K562 (cell line): ENCODE measurements around the gene AGPAT3. TPM values are rescaled to one million over a fixed set of nuclear protein-coding genes. Genes with fewer than 3 reads are reported as not detected.

Experiments
- ATAC-seq: fragments of 200-7000 bp; cut with Tn5 transposase; 3 replicates; pipeline ENCODE4 v1.9.1; 2020; ENCODE audit warnings: moderate library complexity
- BruUV-seq: library from RNA; stranded (reverse); fragments of 400-500 nt; replicated peaks from 2 replicates; lab custom pipeline; 2021; lab: Mats Ljungman, UMichigan
- CTCF ChIA-PET: fragments of 300-600 bp; formaldehyde crosslinking; extraction: SDS; loops from one replicate; lab custom pipeline; 2021; ENCODE audit warnings: low intra/inter-chr PET ratio; lab: Yijun Ruan, JAX
- POLR2A ChIA-PET: fragments of 300-600, 350-650 bp; sonication (Branson Sonifier 250); formaldehyde crosslinking; extraction: SDS; loops from one replicate; lab custom pipeline; 2021; ENCODE audit warnings: antibody characterized with exemption, inconsistent platforms; lab: Yijun Ruan, JAX
- DNase-seq, 4 experiments: peaks; one replicate each; pipeline versions ENCODE4 v3.0.0 to v3.0.0-alpha.2; 2011 to 2018; ENCODE audit warnings: low spot score in 3 of 4, mixed read lengths in 3 of 4; ENCODE audit errors: extremely low read depth in 1 of 4
- FAIRE-seq: peaks from 2 replicates; lab custom pipeline; 2011; peaks lifted over from hg19 to GRCh38; lab: Jason Lieb, UNC
- H2AFZ ChIP-seq: 2 replicates; pipeline ENCODE4 v1.6.0; 2011; ENCODE audit warnings: low read depth, low read length, control low read depth, inconsistent platforms
- H3K27ac ChIP-seq: fragments of 200-600 bp; 3 replicates; pipeline ENCODE4 v1.8.0; 2011; ENCODE audit warnings: low read depth, mild to moderate bottlenecking, control low read depth, inconsistent platforms, low read length, moderate library complexity, mixed read lengths; ENCODE audit errors: extremely low read depth
- H3K27me3 ChIP-seq, 2 experiments: fragments of 300-600 bp in 1 of 2; 2 replicates in 1 of 2; 3 replicates in 1 of 2; pipeline versions ENCODE4 v1.6.0 to v1.8.0; 2011; ENCODE audit warnings: inconsistent platforms in 2 of 2, low read length in 2 of 2, mild to moderate bottlenecking in 1 of 2, mixed read lengths in 1 of 2, moderate library complexity in 1 of 2; ENCODE audit not compliant: control insufficient read depth in 2 of 2, insufficient read depth in 2 of 2
- H3K36me3 ChIP-seq: fragments of 300-600 bp; 3 replicates; pipeline ENCODE4 v1.8.0; 2011; ENCODE audit warnings: mild to moderate bottlenecking, low read length, inconsistent platforms; ENCODE audit not compliant: control insufficient read depth, insufficient read depth
- H3K4me1 ChIP-seq, 2 experiments: fragments of 200-600 bp in 1 of 2; replicated peaks in 1 of 2; 2 replicates in 1 of 2; 3 replicates in 1 of 2; pipeline versions ENCODE4 v1.5.1 to v1.8.0; 2011; ENCODE audit warnings: inconsistent platforms in 2 of 2, low read length in 2 of 2, mild to moderate bottlenecking in 1 of 2, mixed read lengths in 1 of 2, moderate library complexity in 1 of 2; ENCODE audit not compliant: control insufficient read depth in 2 of 2, insufficient read depth in 2 of 2
- H3K4me2 ChIP-seq: 2 replicates; pipeline ENCODE4 v1.6.1; 2011; ENCODE audit warnings: low read length, control low read depth, inconsistent platforms, mixed read lengths; ENCODE audit not compliant: insufficient read depth
- H3K4me3 ChIP-seq: fragments of 200-600 bp; sonication (generic), shearing (Covaris generic); 2 replicates; pipeline ENCODE4 v1.5.1; 2016; ENCODE audit warnings: control low read depth, inconsistent platforms
- H3K79me2 ChIP-seq: fragments of 200-600 bp; 3 replicates; pipeline ENCODE4 v1.8.0; 2011; ENCODE audit warnings: low read length, inconsistent platforms; ENCODE audit not compliant: control insufficient read depth, insufficient read depth
- H3K9ac ChIP-seq, 2 experiments: 2 replicates each; pipeline versions ENCODE4 v1.6.0 to v1.6.1; 2011; ENCODE audit warnings: low read depth in 2 of 2, low read length in 2 of 2, control low read depth in 1 of 2, inconsistent platforms in 1 of 2, mild to moderate bottlenecking in 1 of 2, mixed read lengths in 1 of 2; ENCODE audit not compliant: insufficient read depth in 1 of 2
- H3K9me1 ChIP-seq: one replicate; pipeline ENCODE4 v1.6.0; 2011; ENCODE audit warnings: inconsistent platforms, mild to moderate bottlenecking, low read length, moderate library complexity; ENCODE audit not compliant: control insufficient read depth, insufficient read depth
- H3K9me3 ChIP-seq: replicated peaks from 2 replicates; pipeline ENCODE4 v1.5.1; 2011; ENCODE audit warnings: low read depth, low read length, inconsistent platforms; ENCODE audit not compliant: control insufficient read depth, insufficient read depth
- H4K20me1 ChIP-seq: replicated peaks from 2 replicates; pipeline ENCODE4 v1.6.1; 2011; ENCODE audit warnings: low read length, inconsistent platforms, mixed read lengths; ENCODE audit not compliant: control insufficient read depth, insufficient read depth
- BHLHE40 ChIP-seq: IDR thresholded peaks from 2 replicates; pipeline ENCODE4 v1.6.1; 2011; ENCODE audit warnings: low read length, improper control_type of control experiment
- GTF2A2 ChIP-seq: IDR thresholded peaks from 2 replicates; pipeline ENCODE4 v1.6.1; 2016; ENCODE audit warnings: mild to moderate bottlenecking, missing genetic modification characterization, missing compliant biosample characterization
- MYC ChIP-seq, 2 experiments: fragments of 250-450 bp in 1 of 2; sonication (Bioruptor Pico) in 1 of 2; IDR thresholded peaks; 2 replicates each; pipeline versions ENCODE4 v1.5.1 to v1.6.1; 2012 to 2021; ENCODE audit warnings: low read depth in 2 of 2, borderline replicate concordance in 1 of 2, improper control_type of control experiment in 1 of 2, low read length in 1 of 2, mild to moderate bottlenecking in 1 of 2, moderate library complexity in 1 of 2
- RCOR1 ChIP-seq, 2 experiments: IDR thresholded peaks; 2 replicates each; pipeline ENCODE4 v1.6.1; 2012; ENCODE audit warnings: low read depth in 2 of 2, low read length in 2 of 2, borderline replicate concordance in 1 of 2, improper control_type of control experiment in 1 of 2
- SIN3A ChIP-seq, 2 experiments: fragments of 150-350 bp in 1 of 2; IDR thresholded peaks; 2 replicates each; pipeline ENCODE4 v1.6.1; 2011 to 2016; ENCODE audit warnings: borderline replicate concordance in 2 of 2, low read depth in 2 of 2, low read length in 2 of 2, mild to moderate bottlenecking in 2 of 2, moderate library complexity in 2 of 2; ENCODE audit not compliant: control insufficient read depth in 1 of 2
- ZEB2 ChIP-seq: fragments of 450-650 bp; IDR thresholded peaks from 2 replicates; pipeline ENCODE4 v1.6.1; 2016
- ZNF175 ChIP-seq: fragments of 200-800 bp; sonication (Bioruptor generic); IDR thresholded peaks from 2 replicates; pipeline ENCODE4 v1.6.1; 2016; ENCODE audit warnings: low read depth, mild to moderate bottlenecking, missing genetic modification characterization, missing compliant biosample characterization
- ZNF311 ChIP-seq: fragments of 250-450 bp; sonication (Bioruptor Pico); IDR thresholded peaks from 2 replicates; pipeline ENCODE4 v1.4.0; 2020; ENCODE audit warnings: mild to moderate bottlenecking, moderate library complexity
- WGBS: fragments of 100-300 bp; shearing (Covaris generic); methylation state at CpG from one replicate; pipeline ENCODE4 v1.1.6; 2016; ENCODE audit warnings: low coverage, mixed read lengths; ENCODE audit not compliant: insufficient coverage; ENCODE audit errors: missing lambda C conversion rate; 5-methylcytosine and 5-hydroxymethylcytosine counted together
- in situ Hi-C: fragments of 300-500 bp; cut with MboI; formaldehyde crosslinking; loops from 4 replicates; pipeline ENCODE4 v1.15.0; 2018; ENCODE audit warnings: inconsistent platforms, mixed read lengths
- intact Hi-C: fragments of 100-400 bp; cut with micrococcal nuclease; formaldehyde crosslinking; loops from 2 replicates; pipeline ENCODE4 v1.14.2; 2022
- polyA plus RNA-seq, 8 experiments: library from polyadenylated mRNA; depleted of rRNA in 4 of 8; stranded (reverse) in 5 of 8; unstranded in 3 of 8; fragments of >200 nt; fragmentation: Nextera tagmentation in 2 of 8; fragmentation: Illumina TruSeq in 1 of 8; extraction: Ambion mirVana in 2 of 8; extraction: Trizol in 1 of 8; gene quantifications; 2 replicates each; pipeline versions ENCODE4 v1.2.1 to v1.2.3, GENCODE V29; 2011 to 2014; ENCODE audit warnings: inconsistent platforms in 1 of 8, missing spikeins in 1 of 8
- total RNA-seq, 7 experiments: library from RNA; depleted of rRNA in 6 of 7; stranded (reverse); fragments of >200 nt in 6 of 7; fragmentation: Illumina TruSeq in 2 of 7; extraction: Trizol in 2 of 7; gene quantifications; 2 replicates each; pipeline versions ENCODE4 v1.2.1 to v1.2.3, GENCODE V29; 2011 to 2021; ENCODE audit warnings: low replicate concordance in 1 of 7
- TF ChIP-seq, protein P1 (sequence below): sonication (generic); formaldehyde crosslinking; IDR thresholded peaks from 2 replicates; pipeline ENCODE4 v1.9.0; 2022; ENCODE audit warnings: mild to moderate bottlenecking, missing genetic modification reagents
- TF ChIP-seq, protein P2 (sequence below): sonication (generic); formaldehyde crosslinking; IDR thresholded peaks from 2 replicates; pipeline ENCODE4 v1.8.1; 2022; ENCODE audit warnings: missing genetic modification reagents
- TF ChIP-seq, protein P3 (sequence below): fragments of 200-800 bp; sonication (Bioruptor generic); IDR thresholded peaks from 2 replicates; pipeline ENCODE4 v1.6.1; 2017; ENCODE audit warnings: missing genetic modification characterization, missing compliant biosample characterization
- TF ChIP-seq, protein P4 (sequence below): fragments of 450-650 bp; conservative IDR thresholded peaks from 2 replicates; pipeline ENCODE4 v1.6.1; 2016; ENCODE audit warnings: missing genetic modification characterization, low read depth, mild to moderate bottlenecking, control low read depth, missing compliant biosample characterization

AGPAT3 gene
- total and polyA plus RNA-seq, 9 of the 15 experiments (the other 6 are each of a cell fraction or from before 2014, with no cell fraction given) = 1.5 to 88.4 (median 35.7) TPM

DNA sequence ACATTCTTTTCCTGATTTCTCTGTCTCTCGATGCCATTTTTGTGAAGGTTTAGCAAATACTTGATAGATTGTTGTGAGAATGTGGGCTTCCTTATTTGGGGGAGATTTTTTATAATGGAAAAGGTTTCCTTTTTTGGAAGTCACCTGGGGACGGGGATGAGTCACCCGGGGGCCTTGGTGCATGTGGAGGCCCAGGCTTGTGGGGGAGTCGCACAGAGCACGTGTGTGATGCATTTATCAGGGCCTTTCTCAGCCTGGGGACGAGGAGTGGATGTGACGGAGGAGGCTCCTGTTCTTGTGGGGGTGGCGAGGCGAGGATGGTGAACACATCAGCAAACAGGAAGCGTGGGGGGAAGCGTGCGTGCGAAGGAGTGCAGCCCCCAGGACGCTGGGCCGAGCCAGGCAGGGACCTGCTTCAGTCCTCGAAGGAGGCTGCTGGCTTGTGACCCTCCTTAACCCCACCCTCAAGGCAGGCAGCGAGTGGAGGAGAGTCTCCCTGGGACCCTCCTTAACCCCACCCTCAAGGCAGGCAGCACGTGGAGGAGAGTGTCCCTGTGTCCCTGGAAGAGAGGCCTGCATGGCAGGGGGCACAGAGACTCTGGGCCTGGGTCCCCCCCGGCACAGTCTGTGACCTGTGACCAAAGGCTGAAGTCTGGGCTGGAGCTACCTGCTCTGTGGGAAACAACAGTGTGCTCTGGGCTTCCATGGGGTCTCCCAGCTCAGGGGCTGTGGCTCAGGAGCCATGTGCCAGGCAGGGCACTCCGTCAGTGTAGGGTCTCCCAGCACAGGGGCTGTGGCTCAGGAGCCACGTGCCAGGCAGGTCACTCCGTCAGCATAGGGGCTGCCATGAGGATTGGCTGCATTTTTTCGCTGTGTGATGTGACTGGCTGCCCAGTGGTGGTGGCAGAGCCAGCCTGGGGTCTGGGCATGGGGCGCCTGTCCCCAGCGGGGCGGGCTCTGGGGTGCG is 57.2 kb downstream of the AGPAT3 start:
- intact Hi-C loops = no loop called here
- TF ChIP-seq GTF2A2 (tag) (no peak), RCOR1 (IDR thresholded peaks at IDR 0.05; ENCODE audit: borderline replicate concordance in 1 of 2, low read depth in 2 of 2, low read length in 2 of 2) (peak in 1 of 2 experiments; percentile 93; a peak in 3 of 4 replicates), ZEB2 (peak; percentile 95), ZNF311 (CRISPR knock-in tag) (no peak), SIN3A (IDR thresholded peaks at IDR 0.05; ENCODE audit: borderline replicate concordance in 2 of 2, control insufficient read depth in 1 of 2, low read depth in 2 of 2, low read length in 2 of 2) (peak in 1 of 2 experiments; percentile 71; a peak in 2 of 4 replicates), ZNF175 (CRISPR knock-in tag) (0 out of 2 replicates have a peak, but pooled peaks have one; percentile 32), BHLHE40 (peak; percentile 99), MYC (IDR thresholded peaks at IDR 0.05; ENCODE audit: low read depth, low read length) (peak; percentile 98), MYC (CRISPR knock-in tag; IDR thresholded peaks at IDR 0.05; ENCODE audit: borderline replicate concordance, low read depth) (peak; percentile 20; the same call in 1 of the 2 replicates)
- TF ChIP-seq, protein P1, sequence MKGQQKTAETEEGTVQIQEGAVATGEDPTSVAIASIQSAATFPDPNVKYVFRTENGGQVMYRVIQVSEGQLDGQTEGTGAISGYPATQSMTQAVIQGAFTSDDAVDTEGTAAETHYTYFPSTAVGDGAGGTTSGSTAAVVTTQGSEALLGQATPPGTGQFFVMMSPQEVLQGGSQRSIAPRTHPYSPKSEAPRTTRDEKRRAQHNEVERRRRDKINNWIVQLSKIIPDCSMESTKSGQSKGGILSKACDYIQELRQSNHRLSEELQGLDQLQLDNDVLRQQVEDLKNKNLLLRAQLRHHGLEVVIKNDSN (CRISPR knock-in tag) = peak; percentile 61; the same call in 1 of the 2 replicates
- TF ChIP-seq, protein P2, sequence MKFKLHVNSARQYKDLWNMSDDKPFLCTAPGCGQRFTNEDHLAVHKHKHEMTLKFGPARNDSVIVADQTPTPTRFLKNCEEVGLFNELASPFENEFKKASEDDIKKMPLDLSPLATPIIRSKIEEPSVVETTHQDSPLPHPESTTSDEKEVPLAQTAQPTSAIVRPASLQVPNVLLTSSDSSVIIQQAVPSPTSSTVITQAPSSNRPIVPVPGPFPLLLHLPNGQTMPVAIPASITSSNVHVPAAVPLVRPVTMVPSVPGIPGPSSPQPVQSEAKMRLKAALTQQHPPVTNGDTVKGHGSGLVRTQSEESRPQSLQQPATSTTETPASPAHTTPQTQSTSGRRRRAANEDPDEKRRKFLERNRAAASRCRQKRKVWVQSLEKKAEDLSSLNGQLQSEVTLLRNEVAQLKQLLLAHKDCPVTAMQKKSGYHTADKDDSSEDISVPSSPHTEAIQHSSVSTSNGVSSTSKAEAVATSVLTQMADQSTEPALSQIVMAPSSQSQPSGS = no peak
- TF ChIP-seq, protein P3, sequence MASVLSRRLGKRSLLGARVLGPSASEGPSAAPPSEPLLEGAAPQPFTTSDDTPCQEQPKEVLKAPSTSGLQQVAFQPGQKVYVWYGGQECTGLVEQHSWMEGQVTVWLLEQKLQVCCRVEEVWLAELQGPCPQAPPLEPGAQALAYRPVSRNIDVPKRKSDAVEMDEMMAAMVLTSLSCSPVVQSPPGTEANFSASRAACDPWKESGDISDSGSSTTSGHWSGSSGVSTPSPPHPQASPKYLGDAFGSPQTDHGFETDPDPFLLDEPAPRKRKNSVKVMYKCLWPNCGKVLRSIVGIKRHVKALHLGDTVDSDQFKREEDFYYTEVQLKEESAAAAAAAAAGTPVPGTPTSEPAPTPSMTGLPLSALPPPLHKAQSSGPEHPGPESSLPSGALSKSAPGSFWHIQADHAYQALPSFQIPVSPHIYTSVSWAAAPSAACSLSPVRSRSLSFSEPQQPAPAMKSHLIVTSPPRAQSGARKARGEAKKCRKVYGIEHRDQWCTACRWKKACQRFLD (CRISPR knock-in tag) = peak; percentile 98
- TF ChIP-seq, protein P4, sequence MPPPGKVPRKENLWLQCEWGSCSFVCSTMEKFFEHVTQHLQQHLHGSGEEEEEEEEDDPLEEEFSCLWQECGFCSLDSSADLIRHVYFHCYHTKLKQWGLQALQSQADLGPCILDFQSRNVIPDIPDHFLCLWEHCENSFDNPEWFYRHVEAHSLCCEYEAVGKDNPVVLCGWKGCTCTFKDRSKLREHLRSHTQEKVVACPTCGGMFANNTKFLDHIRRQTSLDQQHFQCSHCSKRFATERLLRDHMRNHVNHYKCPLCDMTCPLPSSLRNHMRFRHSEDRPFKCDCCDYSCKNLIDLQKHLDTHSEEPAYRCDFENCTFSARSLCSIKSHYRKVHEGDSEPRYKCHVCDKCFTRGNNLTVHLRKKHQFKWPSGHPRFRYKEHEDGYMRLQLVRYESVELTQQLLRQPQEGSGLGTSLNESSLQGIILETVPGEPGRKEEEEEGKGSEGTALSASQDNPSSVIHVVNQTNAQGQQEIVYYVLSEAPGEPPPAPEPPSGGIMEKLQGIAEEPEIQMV (tag) = no peak

More for the DNA sequence above, 57.2 kb downstream of the AGPAT3 start:
- Histone ChIP-seq H3K27me3 (no peaks in the 10 kb centered on the region), H3K9me1 (peaks cover 5% of the 10 kb centered on the region), H3K4me3 (no peak overlapping the region), H3K36me3 (peaks cover 23% of the 10 kb centered on the region; the same call in 2 of the 3 replicates), H3K9ac (peak overlapping the region; percentile 67 to 91), H3K4me2 (peak overlapping the region; percentile 49), H3K9me3 (no peaks in the 10 kb centered on the region), H3K79me2 (peaks cover 83% of the 10 kb centered on the region), H3K4me1 (peaks cover 34 to 79% of the 10 kb centered on the region in 2 experiments), H4K20me1 (no peaks in the 10 kb centered on the region), H3K27ac (peak overlapping the region; percentile 93), H2AFZ (peak overlapping the region; percentile 74)
- BruUV-seq = no TSS peak
- DNase-seq = peak; percentile 87 to 96 (median 90)
- in situ Hi-C loops = no loop called here
- 32% methylated on average over 25 of the region's 27 CpGs for WGBS
- peak; percentile 94 for FAIRE-seq
- CTCF ChIA-PET = no interaction called here
- peak; percentile 83 for ATAC-seq
- POLR2A ChIA-PET = interaction anchor here (0.9 to 1.5 kb wide), 3 partner anchors 14 to 60 kb away, joined by 3 to 4 read pairs (median 3); no protein-coding TSS in a partner anchor
